Measurements from ENCODE around the gene CDH8.

CDH8 gene

GRCh38 chr16:61665512-61665911, 370.7 kb downstream of the CDH8 start:
- DNase-seq (ENCODE audit: low read depth in 4 of 4, low spot score in 1 of 4): no peak

GRCh38 chr16:61659936-61660335, 376.3 kb downstream of the CDH8 start:
- DNase-seq (ENCODE audit: low read depth in 4 of 4, low spot score in 1 of 4): no peak

GRCh38 chr16:61654962-61655361, 381.3 kb downstream of the CDH8 start:
- no peak for DNase-seq (ENCODE audit: low read depth in 4 of 4, low spot score in 1 of 4)

- no peak for DNase-seq (ENCODE audit: low read depth in 4 of 4, low spot score in 1 of 4)
Measured at GRCh38 chr16:61653544-61653943, 382.7 kb downstream of the CDH8 start.

- no peak for DNase-seq (ENCODE audit: low read depth in 4 of 4, low spot score in 1 of 4)
Measured at GRCh38 chr16:61645561-61645960, 390.7 kb downstream of the CDH8 start.

- DNase-seq (ENCODE audit: low read depth in 4 of 4, low spot score in 1 of 4): no peak
Measured at GRCh38 chr16:61644736-61645135, 391.5 kb downstream of the CDH8 start.

- DNase-seq (ENCODE audit: low read depth in 4 of 4, low spot score in 1 of 4): no peak
Measured at GRCh38 chr16:61617219-61617783, 418.9 kb downstream of the CDH8 start.

GRCh38 chr16:61616088-61616487, 420.1 kb downstream of the CDH8 start:
- DNase-seq (ENCODE audit: low read depth in 4 of 4, low spot score in 1 of 4): no peak

GRCh38 chr16:61611847-61612491, 424.3 kb downstream of the CDH8 start:
- DNase-seq (ENCODE audit: low read depth in 4 of 4, low spot score in 1 of 4): no peak

GRCh38 chr16:61606581-61606980, 429.7 kb downstream of the CDH8 start:
- no peak for DNase-seq (ENCODE audit: low read depth in 4 of 4, low spot score in 1 of 4)
